Left lung (tissue), 10 donors: ENCODE results near the gene LEMD1. TPM values are rescaled to one million over a fixed set of nuclear protein-coding genes. Genes with fewer than 3 reads are reported as not detected.
"Not testable (repeated sequence)": the region's sequence is repeated elsewhere in the genome, so short reads cannot be mapped to it uniquely, and the experiment has no call there.

Source experiments
- ATAC-seq: fragments of 200-7000 bp; cut with Tn5 transposase; one replicate; pipeline ENCODE4 v1.9.1; 2020; ENCODE audit warnings: moderate library complexity
- DNase-seq, 4 donors: peaks; one replicate each; pipeline ENCODE4 v3.0.0-alpha.2; 2013 to 2020
- H3K27ac ChIP-seq, 2 donors: fragments of 200-600 bp; sonication (generic) in 1 of 2; one replicate each; pipeline versions ENCODE4 v1.5.0 to v1.8.0; 2020 to 2021
- H3K27me3 ChIP-seq, 2 donors: fragments of 200-600 bp; sonication (generic) in 1 of 2; one replicate each; pipeline versions ENCODE4 v1.5.0 to v1.8.0; 2020 to 2021
- H3K36me3 ChIP-seq, 2 donors: fragments of 200-600 bp; sonication (generic) in 1 of 2; one replicate each; pipeline versions ENCODE4 v1.5.0 to v1.8.0; 2020 to 2021
- H3K4me1 ChIP-seq, 2 donors: fragments of 200-600 bp; one replicate each; pipeline ENCODE4 v1.8.0; 2021
- H3K4me3 ChIP-seq, 2 donors: fragments of 200-600 bp; sonication (generic) in 1 of 2; one replicate each; pipeline versions ENCODE4 v1.5.0 to v1.8.0; 2020 to 2021; ENCODE audit warnings: mild to moderate bottlenecking in 1 of 2
- H3K9me3 ChIP-seq, 2 donors: fragments of 200-600 bp; sonication (generic) in 1 of 2; one replicate each; pipeline versions ENCODE4 v1.5.0 to v1.8.0; 2020 to 2021
- intact Hi-C, 2 donors: fragments of 100-400 bp; cut with DNase I; formaldehyde crosslinking; loops; one replicate each; pipeline versions ENCODE4 v1.11.2 to v1.14.2; 2022
- polyA plus RNA-seq, 6 donors: library from polyadenylated mRNA; unstranded; fragments of 120-200 nt; gene quantifications; one replicate each; pipeline ENCODE4 v1.2.1, GENCODE V29; 2013; ENCODE audit not compliant: insufficient read length in 6 of 6
- total RNA-seq, 2 donors: library from RNA; stranded (reverse); fragmentation: NEBNext Ultra II Directional; extraction: Animal tissue kit (Norgen Biotek cat#: 25700); gene quantifications; one replicate each; pipeline ENCODE4 v1.2.1, GENCODE V29; 2021
- TF ChIP-seq, protein P1 (sequence below), 2 donors: fragments of 200-600 bp; sonication (generic) in 1 of 2; IDR thresholded peaks; one replicate each; pipeline versions ENCODE4 v1.5.0 to v1.8.0; 2021; ENCODE audit warnings: antibody characterized with exemption in 2 of 2
- donor health status: DM: no; HTN: yes; CAD: no.
- donor health status: DM: no; HTN: no; CAD: no.

Gene LEMD1
- total and polyA plus RNA-seq, 8 donors = 2.1 to 4.4 (median 3.5) TPM

DNA sequence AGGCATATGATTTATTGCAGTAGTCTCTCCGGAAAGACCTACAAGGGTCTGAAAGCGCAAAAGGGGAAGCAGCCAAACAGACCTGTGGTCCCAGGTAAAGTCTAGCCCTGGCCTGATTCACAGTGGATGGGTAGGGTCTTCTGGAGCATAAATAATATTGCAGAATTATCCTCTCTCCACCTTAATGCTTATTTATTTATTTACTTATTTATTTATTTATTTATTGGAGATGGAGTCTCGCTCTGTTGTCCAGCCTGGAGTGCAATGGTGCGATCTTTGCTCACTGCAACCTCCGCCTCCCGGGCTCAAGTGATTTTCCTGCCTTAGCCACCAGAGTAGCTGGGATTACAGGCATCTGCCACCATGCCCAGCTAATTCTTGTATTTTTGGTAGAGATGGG lies 53.4 kb downstream of the LEMD1 start:
- TF ChIP-seq, protein P1, sequence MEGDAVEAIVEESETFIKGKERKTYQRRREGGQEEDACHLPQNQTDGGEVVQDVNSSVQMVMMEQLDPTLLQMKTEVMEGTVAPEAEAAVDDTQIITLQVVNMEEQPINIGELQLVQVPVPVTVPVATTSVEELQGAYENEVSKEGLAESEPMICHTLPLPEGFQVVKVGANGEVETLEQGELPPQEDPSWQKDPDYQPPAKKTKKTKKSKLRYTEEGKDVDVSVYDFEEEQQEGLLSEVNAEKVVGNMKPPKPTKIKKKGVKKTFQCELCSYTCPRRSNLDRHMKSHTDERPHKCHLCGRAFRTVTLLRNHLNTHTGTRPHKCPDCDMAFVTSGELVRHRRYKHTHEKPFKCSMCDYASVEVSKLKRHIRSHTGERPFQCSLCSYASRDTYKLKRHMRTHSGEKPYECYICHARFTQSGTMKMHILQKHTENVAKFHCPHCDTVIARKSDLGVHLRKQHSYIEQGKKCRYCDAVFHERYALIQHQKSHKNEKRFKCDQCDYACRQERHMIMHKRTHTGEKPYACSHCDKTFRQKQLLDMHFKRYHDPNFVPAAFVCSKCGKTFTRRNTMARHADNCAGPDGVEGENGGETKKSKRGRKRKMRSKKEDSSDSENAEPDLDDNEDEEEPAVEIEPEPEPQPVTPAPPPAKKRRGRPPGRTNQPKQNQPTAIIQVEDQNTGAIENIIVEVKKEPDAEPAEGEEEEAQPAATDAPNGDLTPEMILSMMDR (IDR thresholded peaks at IDR 0.05) = no peak
- Histone ChIP-seq H3K27me3 (peaks cover 0 to 12% of the 10 kb centered on the region in 2 donors), H3K27ac (no peak overlapping the region), H3K36me3 (no peaks in the 10 kb centered on the region), H3K4me1 (peaks cover 0 to 10% of the 10 kb centered on the region in 2 donors), H3K9me3 (no peaks in the 10 kb centered on the region), H3K4me3 (no peak overlapping the region)
- DNase-seq = no peak
- intact Hi-C loops = no loop called here
- no peak for ATAC-seq

DNA sequence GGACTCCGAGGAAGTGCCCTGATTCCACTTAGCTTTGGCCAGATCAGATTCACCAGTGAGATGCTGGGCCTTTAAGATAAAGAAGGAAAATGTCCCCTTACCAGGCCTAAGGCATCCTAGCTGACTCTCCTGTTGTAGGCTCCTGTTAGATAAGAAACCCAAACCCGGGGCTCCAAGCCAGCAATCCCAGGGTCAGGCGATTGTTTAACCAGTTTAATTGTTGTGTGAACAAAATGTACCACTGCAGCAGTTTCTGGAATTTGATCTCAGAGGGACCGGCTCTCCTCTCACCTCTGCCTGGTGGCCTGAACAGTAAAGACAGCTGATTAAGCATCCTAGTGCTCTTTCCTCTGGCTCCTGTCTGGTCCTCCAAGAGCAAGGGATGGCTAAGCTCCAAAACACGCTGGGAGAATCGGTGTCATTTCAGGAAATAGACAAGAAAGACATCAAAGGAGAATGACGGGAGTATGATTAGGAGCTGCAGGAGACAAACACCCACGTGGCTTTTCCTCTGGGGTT lies 55.9 kb downstream of the LEMD1 start:
- no peaks in the 10 kb centered on the region for H3K36me3 ChIP-seq
- H3K27me3 ChIP-seq = no peaks in the 10 kb centered on the region
- no peak overlapping the region for H3K4me3 ChIP-seq
- no peaks in the 10 kb centered on the region for H3K4me1 ChIP-seq
- TF ChIP-seq, protein P1 (IDR thresholded peaks at IDR 0.05) = no peak
- no peak overlapping the region for H3K27ac ChIP-seq
- no peaks in the 10 kb centered on the region for H3K9me3 ChIP-seq
- intact Hi-C loops = no loop called here
- DNase-seq (no peak), ATAC-seq (no peak)

DNA sequence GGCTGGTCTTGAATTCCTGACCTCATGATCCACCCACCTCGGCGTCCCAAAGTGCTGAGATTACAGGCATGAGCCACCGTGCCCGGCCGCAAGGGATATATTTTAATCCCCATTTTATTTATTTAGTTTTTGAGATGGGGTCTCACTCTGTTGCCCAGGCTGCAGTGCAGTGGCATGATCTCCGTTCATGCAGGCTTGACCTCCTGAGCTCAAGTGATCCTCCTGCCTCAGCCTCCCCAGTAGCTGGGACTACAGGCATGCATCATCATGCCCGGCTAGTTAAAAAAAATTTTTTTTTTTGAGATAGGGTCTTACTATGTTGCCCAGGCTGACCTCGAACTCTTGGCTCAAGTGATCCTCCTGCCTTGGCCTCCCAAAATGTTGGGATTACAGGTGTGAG lies 56.8 kb downstream of the LEMD1 start:
- H3K27ac ChIP-seq, intact Hi-C loops, H3K36me3 ChIP-seq, H3K4me3 ChIP-seq, H3K9me3 ChIP-seq, H3K4me1 ChIP-seq, H3K27me3 ChIP-seq, ATAC-seq, DNase-seq: not testable (repeated sequence)

DNA sequence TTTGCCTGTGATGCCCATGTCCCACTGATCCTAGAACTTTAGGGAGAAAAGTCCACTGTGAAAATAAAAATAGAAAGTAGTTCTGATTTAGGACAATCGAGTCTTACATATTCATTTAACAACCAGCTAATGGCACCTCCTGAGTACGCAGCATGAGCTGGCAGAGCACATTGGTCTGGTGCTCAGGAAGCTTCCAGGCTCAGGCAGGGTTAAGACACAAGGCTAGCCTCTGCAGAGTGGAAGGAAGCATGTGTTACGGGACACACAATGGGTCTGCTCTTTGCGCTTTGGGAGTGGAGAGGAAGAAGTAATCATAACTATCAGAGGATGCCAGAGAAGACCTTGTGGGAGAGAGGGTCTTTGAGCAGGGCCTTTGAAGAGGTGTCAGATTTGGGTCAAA lies 61.0 kb downstream of the LEMD1 start:
- intact Hi-C loops = no loop called here
- no peak for ATAC-seq
- H3K27ac ChIP-seq = no peak overlapping the region
- no peak overlapping the region for H3K4me3 ChIP-seq
- DNase-seq = no peak
- TF ChIP-seq, protein P1 (IDR thresholded peaks at IDR 0.05) = no peak
- no peaks in the 10 kb centered on the region for H3K36me3 ChIP-seq
- H3K27me3 ChIP-seq = peaks cover 0 to 12% of the 10 kb centered on the region in 2 donors
- no peaks in the 10 kb centered on the region for H3K9me3 ChIP-seq
- H3K4me1 ChIP-seq = no peaks in the 10 kb centered on the region

DNA sequence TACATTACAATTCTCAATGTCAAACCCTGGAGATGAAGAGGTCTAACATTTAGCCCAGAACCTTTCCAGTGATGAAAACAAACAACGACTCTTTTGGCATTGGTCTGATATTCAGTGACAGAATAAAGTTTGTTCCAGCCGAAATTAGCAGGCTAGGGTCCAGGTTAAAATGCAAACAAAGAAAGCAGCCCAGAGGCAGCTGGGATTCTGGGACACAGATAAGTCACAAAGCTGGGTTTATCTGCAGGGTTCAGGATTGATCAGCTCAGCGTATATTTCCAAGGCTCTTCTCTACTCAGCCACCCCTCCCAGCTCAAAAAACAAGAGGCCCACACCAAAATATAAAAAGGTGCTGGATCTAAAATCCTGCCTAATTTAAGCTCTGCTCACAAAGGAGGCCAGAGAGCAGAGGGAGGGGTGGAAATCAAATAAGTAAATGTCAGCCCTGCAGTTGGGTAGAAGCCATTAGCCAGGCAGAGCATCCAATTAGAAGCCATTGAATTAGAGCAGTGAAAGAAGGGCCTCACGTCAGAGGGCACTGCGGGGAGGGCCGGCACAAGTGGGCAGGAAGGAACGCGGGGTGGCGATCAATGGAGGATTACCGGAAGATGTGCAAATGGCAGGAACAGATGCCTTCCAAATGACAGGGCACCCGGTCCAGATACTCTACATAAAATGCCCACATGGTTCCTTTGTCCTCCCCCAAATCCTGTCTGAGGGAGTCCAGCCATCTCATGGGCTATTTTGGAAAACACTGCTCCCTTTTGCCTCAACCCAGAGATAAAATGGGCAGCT lies 61.9 kb downstream of the LEMD1 start:
- TF ChIP-seq, protein P1 (IDR thresholded peaks at IDR 0.05) = no peak
- no peak for DNase-seq
- peaks cover 0 to 12% of the 10 kb centered on the region in 2 donors for H3K27me3 ChIP-seq
- no peak for ATAC-seq
- H3K36me3 ChIP-seq = no peaks in the 10 kb centered on the region
- no peak overlapping the region for H3K27ac ChIP-seq
- no peaks in the 10 kb centered on the region for H3K9me3 ChIP-seq
- H3K4me1 ChIP-seq = no peaks in the 10 kb centered on the region
- no peak overlapping the region for H3K4me3 ChIP-seq
- intact Hi-C loops = loop anchor here in 1 of 2 donors (10.0 kb wide), 1 partner anchor 125 kb away; no protein-coding TSS in a partner anchor
